AG04450 (cell line): ENCODE measurements around the gene SAMD4A. TPM values are rescaled to one million over a fixed set of nuclear protein-coding genes. Genes with fewer than 3 reads are reported as not detected.

Experiments
- CTCF ChIA-PET: fragments of 300-600, 350-600 bp; formaldehyde crosslinking; extraction: SDS; loops from one replicate; lab custom pipeline; 2022; ENCODE audit warnings: antibody characterized with exemption, inconsistent platforms; lab: Charles Lee
- POLR2A ChIA-PET: fragments of 350-600 bp; formaldehyde crosslinking; extraction: SDS; loops from one replicate; lab custom pipeline; 2021; ENCODE audit warnings: antibody characterized with exemption, inconsistent platforms; lab: Yijun Ruan, JAX
- DNase-seq: peaks from one replicate; pipeline ENCODE4 v3.0.0-alpha.2; 2011; ENCODE audit warnings: low read depth, low spot score
- H3K27ac ChIP-seq: one replicate; pipeline ENCODE4 v1.5.1; 2012; ENCODE audit warnings: low read depth, low read length, control low read depth
- H3K27me3 ChIP-seq: one replicate; pipeline ENCODE4 v1.6.0; 2012; ENCODE audit warnings: low read length; ENCODE audit not compliant: control insufficient read depth, insufficient read depth
- H3K4me3 ChIP-seq: 2 replicates; pipeline ENCODE4 v1.5.1; 2011; ENCODE audit warnings: mild to moderate bottlenecking, low read depth, low read length, control low read depth
- H3K9me3 ChIP-seq: 2 replicates; pipeline ENCODE4 v1.5.1; 2012; ENCODE audit warnings: low read length; ENCODE audit not compliant: control insufficient read depth, insufficient read depth
- CTCF ChIP-seq: IDR thresholded peaks from 2 replicates; pipeline ENCODE4 v1.5.1; 2011; ENCODE audit warnings: low read depth, low read length, control low read depth, inconsistent platforms
- polyA plus RNA-seq: library from polyadenylated mRNA; depleted of rRNA; stranded (reverse); fragments of >200 nt; gene quantifications from 2 replicates; pipeline ENCODE4 v1.2.3, GENCODE V29; 2011

The SAMD4A gene
- polyA plus RNA-seq, 1 experiment: 12.7 TPM

- no peak for DNase-seq
- Histone ChIP-seq H3K4me3 (no peak overlapping the region), H3K27me3 (no peaks in the 10 kb centered on the region), H3K9me3 (no peaks in the 10 kb centered on the region), H3K27ac (no peak overlapping the region)
- ChIA-PET POLR2A (interaction anchor here (0.7 kb wide), 1 partner anchor 200 kb away, joined by 4 read pairs; the partner anchor contains the start of gene SAMD4A), CTCF (no interaction called here)
- no peak for TF ChIP-seq CTCF
Observed at GRCh38 chr14:54767450-54767849, 200.5 kb downstream of the SAMD4A start.

GRCh38 chr14:54768501-54769129 is 201.7 kb downstream of the SAMD4A start:
- H3K27me3 ChIP-seq: no peaks in the 10 kb centered on the region
- DNase-seq: no peak
- no peak for TF ChIP-seq CTCF
- H3K9me3 ChIP-seq: no peaks in the 10 kb centered on the region
- ChIA-PET POLR2A (no interaction called here), CTCF (interaction anchor here (0.6 kb wide), 1 partner anchor 77 kb away, joined by 3 read pairs; no protein-coding TSS in a partner anchor)
- H3K4me3 ChIP-seq: no peak overlapping the region
- H3K27ac ChIP-seq: no peak overlapping the region

GRCh38 chr14:54769951-54770863 is 203.3 kb downstream of the SAMD4A start:
- H3K27ac ChIP-seq: no peak overlapping the region
- H3K4me3 ChIP-seq: no peak overlapping the region
- TF ChIP-seq CTCF: no peak
- CTCF ChIA-PET: interaction anchor here (0.6 to 1.4 kb wide), 2 partner anchors 14 to 206 kb away, joined by 3 to 9 read pairs; no protein-coding TSS in a partner anchor
- no peaks in the 10 kb centered on the region for H3K27me3 ChIP-seq
- H3K9me3 ChIP-seq: no peaks in the 10 kb centered on the region; the same call in 1 of the 2 replicates
- no peak for DNase-seq
- POLR2A ChIA-PET: interaction anchor here (0.5 to 1.3 kb wide), 2 partner anchors 10 to 204 kb away, joined by 4 to 6 read pairs; no protein-coding TSS in a partner anchor

GRCh38 chr14:54771411-54772027 is 204.6 kb downstream of the SAMD4A start:
- no peak for TF ChIP-seq CTCF
- DNase-seq: no peak
- no peak overlapping the region for H3K4me3 ChIP-seq
- H3K27ac ChIP-seq: peak overlapping the region; percentile 78
- no peaks in the 10 kb centered on the region for H3K27me3 ChIP-seq
- no peaks in the 10 kb centered on the region; the same call in 1 of the 2 replicates for H3K9me3 ChIP-seq
- ChIA-PET CTCF (interaction anchor here (1.4 to 6.4 kb wide), 2 partner anchors 206 to 207 kb away, joined by 9 to 186 read pairs; partner anchors contain the start of gene SAMD4A), POLR2A (interaction anchor here (2.9 kb wide), 1 partner anchor 206 kb away, joined by 61 read pairs; the partner anchor contains the start of gene SAMD4A)
